Measurements from ENCODE around the gene PCIF1. TPM values are rescaled to one million over a fixed set of nuclear protein-coding genes. Genes with fewer than 3 reads are reported as not detected.

The PCIF1 gene
- total RNA-seq, 4 donors from 2014 or later: 10.4 to 36.8 (median 16.4) TPM

DNA sequence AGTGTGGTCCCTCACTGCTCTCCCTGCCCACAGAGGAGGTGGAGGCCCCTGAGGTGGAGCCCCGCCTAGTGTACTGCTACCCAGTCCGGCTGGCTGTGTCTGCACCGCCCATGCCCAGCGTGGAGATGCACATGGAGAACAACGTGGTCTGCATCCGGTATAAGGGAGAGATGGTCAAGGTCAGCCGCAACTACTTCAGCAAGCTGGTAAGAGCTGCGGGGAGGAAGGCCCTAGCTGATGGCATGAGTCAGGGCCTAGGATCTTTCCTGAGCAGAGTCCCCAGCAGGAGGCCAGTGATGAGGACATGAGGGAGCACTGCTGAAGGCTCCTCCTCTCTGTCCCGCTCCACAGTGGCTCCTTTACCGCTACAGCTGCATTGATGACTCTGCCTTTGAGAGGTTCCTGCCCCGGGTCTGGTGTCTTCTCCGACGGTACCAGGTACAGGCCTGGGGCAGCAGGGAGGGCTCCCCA lies 11.2 kb downstream of the PCIF1 start:
- TF ChIP-seq, protein P1, sequence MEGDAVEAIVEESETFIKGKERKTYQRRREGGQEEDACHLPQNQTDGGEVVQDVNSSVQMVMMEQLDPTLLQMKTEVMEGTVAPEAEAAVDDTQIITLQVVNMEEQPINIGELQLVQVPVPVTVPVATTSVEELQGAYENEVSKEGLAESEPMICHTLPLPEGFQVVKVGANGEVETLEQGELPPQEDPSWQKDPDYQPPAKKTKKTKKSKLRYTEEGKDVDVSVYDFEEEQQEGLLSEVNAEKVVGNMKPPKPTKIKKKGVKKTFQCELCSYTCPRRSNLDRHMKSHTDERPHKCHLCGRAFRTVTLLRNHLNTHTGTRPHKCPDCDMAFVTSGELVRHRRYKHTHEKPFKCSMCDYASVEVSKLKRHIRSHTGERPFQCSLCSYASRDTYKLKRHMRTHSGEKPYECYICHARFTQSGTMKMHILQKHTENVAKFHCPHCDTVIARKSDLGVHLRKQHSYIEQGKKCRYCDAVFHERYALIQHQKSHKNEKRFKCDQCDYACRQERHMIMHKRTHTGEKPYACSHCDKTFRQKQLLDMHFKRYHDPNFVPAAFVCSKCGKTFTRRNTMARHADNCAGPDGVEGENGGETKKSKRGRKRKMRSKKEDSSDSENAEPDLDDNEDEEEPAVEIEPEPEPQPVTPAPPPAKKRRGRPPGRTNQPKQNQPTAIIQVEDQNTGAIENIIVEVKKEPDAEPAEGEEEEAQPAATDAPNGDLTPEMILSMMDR (IDR thresholded peaks at IDR 0.05): no peak
- no peak for TF ChIP-seq POLR2A (IDR thresholded peaks at IDR 0.05)
- no peak for DNase-seq
- Histone ChIP-seq H3K4me3 (no peak overlapping the region), H3K27ac (peak overlapping the region; percentile 19 to 84 (median 78)), H3K4me1 (peaks cover 22 to 76% (median 27%) of the 10 kb centered on the region in 3 donors), H3K36me3 (peaks cover 64 to 100% (median 65%) of the 10 kb centered on the region in 3 donors), H3K9me3 (no peaks in the 10 kb centered on the region), H3K27me3 (no peaks in the 10 kb centered on the region)
- intact Hi-C loops (cut with DNase I): loop anchor here (10.0 kb wide), 1 partner anchor 51 kb away; the partner anchor contains the start of genes CTSA and NEURL2
- WGBS, 2 donors: 73% methylated on average over 6 to 10 of the region's 13 CpGs

DNA sequence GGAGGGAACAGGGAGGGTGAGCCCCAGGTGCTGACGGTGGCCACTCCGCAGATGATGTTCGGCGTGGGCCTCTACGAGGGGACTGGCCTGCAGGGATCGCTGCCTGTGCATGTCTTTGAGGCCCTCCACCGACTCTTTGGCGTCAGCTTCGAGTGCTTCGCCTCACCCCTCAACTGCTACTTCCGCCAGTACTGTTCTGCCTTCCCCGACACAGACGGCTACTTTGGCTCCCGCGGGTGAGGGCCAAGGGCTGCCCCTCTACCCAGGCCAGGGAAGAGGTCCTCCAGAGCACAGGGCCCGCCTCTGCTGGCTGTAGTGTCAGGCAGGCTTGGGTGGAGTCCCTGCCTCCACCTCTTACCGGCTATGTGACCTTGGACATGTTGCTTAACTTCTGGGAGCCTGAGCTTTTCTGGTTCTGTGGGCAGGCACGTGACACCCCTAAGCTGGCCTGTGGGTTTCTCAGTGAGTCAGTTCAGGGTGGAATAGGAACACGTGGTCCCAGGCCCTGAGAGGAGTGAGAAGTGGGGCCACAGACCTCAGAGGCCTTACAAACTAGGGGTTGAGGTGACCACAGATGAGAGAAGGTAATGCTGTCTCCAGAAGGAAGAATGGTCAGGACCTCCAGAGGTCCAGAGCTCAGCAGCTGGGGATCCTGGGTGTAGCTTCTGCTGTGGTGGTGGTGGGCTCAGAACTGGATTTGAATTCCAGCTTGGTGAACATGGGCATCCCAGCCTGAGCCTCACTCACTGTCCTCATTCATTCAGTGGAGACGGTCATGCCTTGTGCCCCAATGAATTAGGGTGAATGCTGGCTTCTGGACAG lies 11.9 kb downstream of the PCIF1 start:
- intact Hi-C loops (cut with DNase I): loop anchor here (10.0 kb wide), 1 partner anchor 52 kb away; the partner anchor contains the start of genes CTSA and NEURL2
- Histone ChIP-seq H3K4me3 (no peak overlapping the region), H3K9me3 (no peaks in the 10 kb centered on the region), H3K4me1 (peaks cover 22 to 82% (median 27%) of the 10 kb centered on the region in 3 donors), H3K27me3 (no peaks in the 10 kb centered on the region), H3K27ac (peak overlapping the region in 3 of 4 donors; percentile 78 to 84 (median 79)), H3K36me3 (peaks cover 59 to 100% (median 62%) of the 10 kb centered on the region in 3 donors)
- TF ChIP-seq, protein P1 (IDR thresholded peaks at IDR 0.05): no peak
- WGBS, 2 donors: 81 to 93% methylated on average over 10 to 17 of the region's 20 CpGs
- no peak for DNase-seq

DNA sequence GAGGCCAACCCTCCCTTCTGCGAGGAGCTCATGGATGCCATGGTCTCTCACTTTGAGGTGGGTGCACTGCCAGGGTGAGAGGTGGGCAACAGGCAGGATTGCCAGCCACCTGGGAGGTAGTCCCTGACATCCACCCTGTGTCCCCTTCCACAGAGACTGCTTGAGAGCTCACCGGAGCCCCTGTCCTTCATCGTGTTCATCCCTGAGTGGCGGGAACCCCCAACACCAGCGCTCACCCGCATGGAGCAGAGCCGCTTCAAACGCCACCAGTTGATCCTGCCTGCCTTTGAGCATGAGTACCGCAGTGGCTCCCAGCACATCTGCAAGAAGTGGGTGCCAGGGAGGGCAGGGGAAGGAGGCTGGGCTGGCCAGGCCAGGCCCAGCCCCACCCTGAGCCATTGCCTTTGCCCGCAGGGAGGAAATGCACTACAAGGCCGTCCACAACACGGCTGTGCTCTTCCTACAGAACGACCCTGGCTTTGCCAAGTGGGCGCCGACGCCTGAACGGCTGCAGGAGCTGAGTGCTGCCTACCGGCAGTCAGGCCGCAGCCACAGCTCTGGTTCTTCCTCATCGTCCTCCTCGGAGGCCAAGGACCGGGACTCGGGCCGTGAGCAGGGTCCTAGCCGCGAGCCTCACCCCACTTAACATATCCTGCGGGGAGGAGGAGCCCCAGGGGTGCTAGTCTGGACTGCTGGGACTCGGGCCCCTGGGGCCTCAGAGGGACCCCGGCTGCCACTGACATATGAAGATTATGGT lies 12.8 kb downstream of the PCIF1 start:
- no peaks in the 10 kb centered on the region for H3K27me3 ChIP-seq
- WGBS, 2 donors: no CpG with 5 or more reads among the region's 29 CpGs
- no peak overlapping the region for H3K4me3 ChIP-seq
- H3K36me3 ChIP-seq: peaks cover 65 to 100% (median 67%) of the 10 kb centered on the region in 3 donors
- TF ChIP-seq, protein P1 (IDR thresholded peaks at IDR 0.05): no peak
- TF ChIP-seq POLR2A (IDR thresholded peaks at IDR 0.05): no peak
- H3K27ac ChIP-seq: peak overlapping the region in 3 of 4 donors; percentile 78 to 84 (median 79)
- DNase-seq: no peak
- intact Hi-C loops (cut with DNase I): loop anchor here (10.0 kb wide), 1 partner anchor 52 kb away; the partner anchor contains the start of genes CTSA and NEURL2
- no peaks in the 10 kb centered on the region for H3K9me3 ChIP-seq
- H3K4me1 ChIP-seq: peaks cover 22 to 87% (median 27%) of the 10 kb centered on the region in 3 donors

DNA sequence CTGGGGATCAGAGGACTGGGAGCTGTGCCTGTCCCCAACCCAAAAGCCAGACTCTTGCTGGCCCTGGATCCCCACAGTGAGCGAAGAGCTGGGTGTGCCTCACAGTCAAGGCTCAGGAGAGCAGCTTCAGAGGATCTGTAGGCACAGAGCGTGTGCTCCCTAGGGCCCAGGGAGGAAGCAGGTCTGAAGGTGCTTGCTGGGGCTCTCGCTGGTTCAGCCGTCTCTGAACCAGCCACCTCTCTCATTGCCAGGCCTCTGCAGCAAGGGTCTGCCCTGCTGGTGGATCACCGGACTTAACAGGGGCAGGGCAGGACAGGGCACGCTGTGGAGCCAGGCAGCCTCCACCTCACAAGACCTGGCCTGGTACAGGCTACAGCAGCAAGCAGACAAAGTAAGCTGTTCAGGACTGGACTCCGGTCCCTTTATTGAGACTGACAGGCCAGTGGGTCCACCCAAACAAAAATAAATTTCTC lies 13.8 kb downstream of the PCIF1 start:
- Histone ChIP-seq H3K4me3 (no peak overlapping the region), H3K36me3 (peaks cover 66 to 100% (median 67%) of the 10 kb centered on the region in 3 donors), H3K9me3 (no peaks in the 10 kb centered on the region), H3K27ac (peak overlapping the region in 3 of 4 donors; percentile 11 to 84 (median 79)), H3K27me3 (no peaks in the 10 kb centered on the region), H3K4me1 (peaks cover 22 to 85% (median 27%) of the 10 kb centered on the region in 3 donors)
- WGBS, 2 donors: 80 to 100% methylated on average over 1 of the region's 7 CpGs
- no peak for TF ChIP-seq POLR2A (IDR thresholded peaks at IDR 0.05)
- TF ChIP-seq, protein P1 (IDR thresholded peaks at IDR 0.05): no peak
- DNase-seq: no peak
- intact Hi-C loops (cut with DNase I): loop anchor here (10.0 kb wide), 1 partner anchor 53 kb away; the partner anchor contains the start of genes CTSA and NEURL2
